Neural progenitor cell (in vitro differentiated cells): ENCODE results near the gene CRACDL. TPM values are rescaled to one million over a fixed set of nuclear protein-coding genes. Genes with fewer than 3 reads are reported as not detected.

Source experiments
- DNase-seq: peaks from one replicate; pipeline ENCODE4 v3.0.0-alpha.2; 2016; ENCODE audit warnings: low spot score
- H2AFZ ChIP-seq: fragments of 200-600 bp; sonication (generic); replicated peaks from 2 replicates; pipeline ENCODE4 v1.6.1; 2016; ENCODE audit warnings: antibody characterized with exemption
- H3F3A ChIP-seq: fragments of 200-600 bp; sonication (generic); 2 replicates; pipeline ENCODE4 v1.6.1; 2016; ENCODE audit warnings: antibody characterized with exemption, low read depth
- H3K27ac ChIP-seq: fragments of 200-600 bp; sonication (generic); 2 replicates; pipeline ENCODE4 v1.5.1; 2016; ENCODE audit warnings: mild to moderate bottlenecking
- H3K27me3 ChIP-seq: fragments of 200-600 bp; sonication (generic); 2 replicates; pipeline ENCODE4 v1.6.1; 2016; ENCODE audit warnings: mild to moderate bottlenecking, moderate library complexity
- H3K36me3 ChIP-seq: fragments of 200-600 bp; sonication (generic); 2 replicates; pipeline ENCODE4 v1.5.1; 2016
- H3K4me1 ChIP-seq: fragments of 200-600 bp; sonication (generic); 2 replicates; pipeline ENCODE4 v1.6.1; 2016; ENCODE audit warnings: mixed run types
- H3K4me2 ChIP-seq: fragments of 200-600 bp; sonication (generic); 2 replicates; pipeline ENCODE4 v1.6.1; 2016
- H3K4me3 ChIP-seq: fragments of 200-600 bp; sonication (generic); 2 replicates; pipeline ENCODE4 v1.5.1; 2016
- H3K79me2 ChIP-seq: fragments of 200-600 bp; sonication (generic); 2 replicates; pipeline ENCODE4 v1.6.1; 2016; ENCODE audit warnings: low read depth
- H3K9ac ChIP-seq: fragments of 200-600 bp; sonication (generic); 2 replicates; pipeline ENCODE4 v1.6.1; 2016
- H3K9me3 ChIP-seq: fragments of 200-600 bp; sonication (generic); 2 replicates; pipeline ENCODE4 v1.5.1; 2016; ENCODE audit warnings: low read depth
- H4K20me1 ChIP-seq: fragments of 200-600 bp; sonication (generic); 2 replicates; pipeline ENCODE4 v1.6.1; 2016; ENCODE audit warnings: low read depth
- H3K27ac Mint-ChIP-seq: 3 replicates; pipeline ENCODE4 v1.8.0; 2021; ENCODE audit warnings: mixed read lengths
- H3K27me3 Mint-ChIP-seq: 2 replicates; pipeline ENCODE4 v1.8.0; 2022; ENCODE audit warnings: low read depth, mild to moderate bottlenecking, inconsistent platforms, moderate library complexity, mixed read lengths; ENCODE audit not compliant: insufficient read depth
- H3K36me3 Mint-ChIP-seq: 3 replicates; pipeline ENCODE4 v1.8.0; 2021; ENCODE audit warnings: mixed read lengths
- H3K4me1 Mint-ChIP-seq: 3 replicates; pipeline ENCODE4 v1.8.0; 2021; ENCODE audit warnings: mixed read lengths
- H3K4me3 Mint-ChIP-seq: 3 replicates; pipeline ENCODE4 v1.8.0; 2021; ENCODE audit warnings: mild to moderate bottlenecking, moderate library complexity, mixed read lengths
- H3K9me3 Mint-ChIP-seq: 3 replicates; pipeline ENCODE4 v1.8.0; 2020; ENCODE audit warnings: mixed read lengths
- CTCF ChIP-seq: fragments of 200-600 bp; sonication (generic); IDR thresholded peaks from 2 replicates; pipeline ENCODE4 v1.5.1; 2017; ENCODE audit warnings: antibody characterized with exemption, mild to moderate bottlenecking
- EZH2 ChIP-seq: fragments of 200-600 bp; sonication (generic); IDR thresholded peaks from 2 replicates; pipeline ENCODE4 v1.6.1; 2017; ENCODE audit warnings: antibody characterized with exemption, mild to moderate bottlenecking, moderate library complexity
- EZH2phosphoT487 ChIP-seq: fragments of 200-600 bp; sonication (generic); IDR thresholded peaks from 2 replicates; pipeline ENCODE4 v1.6.1; 2017; ENCODE audit warnings: antibody characterized with exemption
- total RNA-seq: library from RNA; depleted of rRNA; stranded (reverse); fragments of >200 nt; gene quantifications from 2 replicates; pipeline ENCODE4 v1.2.3, GENCODE V29; 2015; ENCODE audit warnings: low replicate concordance

Gene CRACDL
- total RNA-seq, 1 donor from 2014 or later, result 0.07 TPM

GRCh38 chr2:98907385-98907784 lies 28.6 kb downstream of the CRACDL start:
- H3K27ac ChIP-seq, result no peak overlapping the region
- no peaks in the 10 kb centered on the region for H3K27me3 ChIP-seq
- no peak for TF ChIP-seq CTCF
- TF ChIP-seq EZH2, result no peak
- no peak for TF ChIP-seq EZH2phosphoT487
- no peaks in the 10 kb centered on the region for H3K9me3 ChIP-seq
- no peak overlapping the region for H2AFZ ChIP-seq
- H4K20me1 ChIP-seq, result no peaks in the 10 kb centered on the region
- peaks cover 6% of the 10 kb centered on the region for H3F3A ChIP-seq
- peaks cover 17% of the 10 kb centered on the region for H3K4me1 ChIP-seq
- peaks cover 39% of the 10 kb centered on the region for H3K4me1 Mint-ChIP-seq
- H3K79me2 ChIP-seq, result no peaks in the 10 kb centered on the region
- H3K27ac Mint-ChIP-seq, result no peak overlapping the region
- no peak overlapping the region for H3K9ac ChIP-seq
- no peaks in the 10 kb centered on the region for H3K9me3 Mint-ChIP-seq
- H3K4me3 Mint-ChIP-seq, result no peak overlapping the region
- no peak for DNase-seq
- H3K4me3 ChIP-seq, result no peak overlapping the region
- H3K36me3 Mint-ChIP-seq, result no peaks in the 10 kb centered on the region
- H3K27me3 Mint-ChIP-seq, result peaks cover 3% of the 10 kb centered on the region
- no peaks in the 10 kb centered on the region for H3K36me3 ChIP-seq
- no peak overlapping the region for H3K4me2 ChIP-seq

GRCh38 chr2:98903767-98904485 lies 32.1 kb downstream of the CRACDL start:
- Mint-ChIP-seq H3K27ac (no peak overlapping the region), H3K4me3 (no peak overlapping the region)

GRCh38 chr2:98903064-98903355 lies 33.0 kb downstream of the CRACDL start:
- H3K27ac Mint-ChIP-seq, result no peak overlapping the region
- peaks cover 6% of the 10 kb centered on the region for H3K27me3 Mint-ChIP-seq
- Histone ChIP-seq H3K9ac (no peak overlapping the region), H3K27ac (no peak overlapping the region), H3K9me3 (no peaks in the 10 kb centered on the region), H3K4me2 (no peak overlapping the region), H3K27me3 (no peaks in the 10 kb centered on the region), H3K4me1 (no peaks in the 10 kb centered on the region), H3K79me2 (no peaks in the 10 kb centered on the region), H3K4me3 (no peak overlapping the region), H2AFZ (no peak overlapping the region), H3F3A (no peaks in the 10 kb centered on the region), H3K36me3 (no peaks in the 10 kb centered on the region), H4K20me1 (no peaks in the 10 kb centered on the region)
- peaks cover 35% of the 10 kb centered on the region for H3K4me1 Mint-ChIP-seq
- TF ChIP-seq EZH2 (no peak), EZH2phosphoT487 (no peak), CTCF (no peak)
- H3K36me3 Mint-ChIP-seq, result no peaks in the 10 kb centered on the region
- H3K4me3 Mint-ChIP-seq, result no peak overlapping the region
- H3K9me3 Mint-ChIP-seq, result peaks cover 5% of the 10 kb centered on the region
- no peak for DNase-seq

More at GRCh38 chr2:98903767-98904485, 32.1 kb downstream of the CRACDL start:
- H3K36me3 Mint-ChIP-seq, result no peaks in the 10 kb centered on the region
- Histone ChIP-seq H4K20me1 (no peaks in the 10 kb centered on the region), H2AFZ (no peak overlapping the region), H3K4me2 (no peak overlapping the region), H3K9ac (no peak overlapping the region), H3F3A (no peaks in the 10 kb centered on the region), H3K36me3 (no peaks in the 10 kb centered on the region), H3K79me2 (no peaks in the 10 kb centered on the region), H3K9me3 (no peaks in the 10 kb centered on the region), H3K27me3 (no peaks in the 10 kb centered on the region), H3K27ac (no peak overlapping the region), H3K4me3 (no peak overlapping the region), H3K4me1 (peaks cover 7% of the 10 kb centered on the region)
- DNase-seq, result no peak
- peaks cover 5% of the 10 kb centered on the region for H3K9me3 Mint-ChIP-seq
- TF ChIP-seq CTCF (no peak), EZH2phosphoT487 (no peak), EZH2 (no peak)
- peaks cover 39% of the 10 kb centered on the region for H3K4me1 Mint-ChIP-seq
- peaks cover 6% of the 10 kb centered on the region for H3K27me3 Mint-ChIP-seq
